Activated CD4-positive, alpha-beta T cell treated with anti-CD3 and anti-CD28 coated beads, Interleukin-2, amount 10 ng/mL, durations not matched to agents 24 days and 14 days (primary cell): ENCODE data around the gene TECTA. TPM values are rescaled to one million over a fixed set of nuclear protein-coding genes. Genes with fewer than 3 reads are reported as not detected.

Experiments used
- DNase-seq: peaks from one replicate; pipeline ENCODE4 v3.0.0; 2022
- H3K27ac Mint-ChIP-seq: one replicate; pipeline ENCODE4 v1.8.0; 2022; ENCODE audit warnings: mild to moderate bottlenecking, mixed read lengths
- H3K27me3 Mint-ChIP-seq: one replicate; pipeline ENCODE4 v1.8.0; 2022; ENCODE audit warnings: mixed read lengths
- H3K36me3 Mint-ChIP-seq: one replicate; pipeline ENCODE4 v1.8.0; 2022; ENCODE audit warnings: low read depth, mild to moderate bottlenecking, mixed read lengths
- H3K4me1 Mint-ChIP-seq: one replicate; pipeline ENCODE4 v1.8.0; 2021; ENCODE audit warnings: mixed read lengths
- H3K4me3 Mint-ChIP-seq: one replicate; pipeline ENCODE4 v1.8.0; 2022; ENCODE audit warnings: mild to moderate bottlenecking, moderate library complexity, mixed read lengths
- H3K9me3 Mint-ChIP-seq: one replicate; pipeline ENCODE4 v1.8.0; 2021; ENCODE audit warnings: mixed read lengths
- intact Hi-C: fragments of 100-400 bp; cut with micrococcal nuclease; formaldehyde crosslinking; loops from one replicate; pipeline ENCODE4 v1.15.1; 2023
- total RNA-seq: library from RNA; stranded (reverse); gene quantifications from 2 replicates; pipeline ENCODE4 v1.2.3, GENCODE V29; 2022

Gene TECTA
- total RNA-seq, 1 donor from 2014 or later = 0.09 TPM

- intact Hi-C loops = no loop called here
- Mint-ChIP-seq H3K27ac (no peak overlapping the region), H3K36me3 (peaks cover 29% of the 10 kb centered on the region), H3K9me3 (no peaks in the 10 kb centered on the region), H3K4me1 (peaks cover 2% of the 10 kb centered on the region), H3K4me3 (no peak overlapping the region), H3K27me3 (no peaks in the 10 kb centered on the region)
- no peak for DNase-seq
Measured at GRCh38 chr11:121070951-121071845, 29.8 kb upstream of the TECTA start.

GRCh38 chr11:121071846-121072450 lies 29.1 kb upstream of the TECTA start:
- H3K27me3 Mint-ChIP-seq = no peaks in the 10 kb centered on the region
- DNase-seq = no peak
- H3K9me3 Mint-ChIP-seq = no peaks in the 10 kb centered on the region
- peaks cover 28% of the 10 kb centered on the region for H3K36me3 Mint-ChIP-seq
- no peak overlapping the region for H3K27ac Mint-ChIP-seq
- no peak overlapping the region for H3K4me3 Mint-ChIP-seq
- H3K4me1 Mint-ChIP-seq = peaks cover 2% of the 10 kb centered on the region
- intact Hi-C loops = no loop called here

GRCh38 chr11:121081321-121081720 lies 19.7 kb upstream of the TECTA start:
- Mint-ChIP-seq H3K4me3 (no peak overlapping the region), H3K27me3 (no peaks in the 10 kb centered on the region)
- intact Hi-C loops = no loop called here

GRCh38 chr11:121082219-121082618 lies 18.8 kb upstream of the TECTA start:
- Mint-ChIP-seq H3K36me3 (peaks cover 7% of the 10 kb centered on the region), H3K27me3 (no peaks in the 10 kb centered on the region), H3K4me3 (no peak overlapping the region), H3K27ac (no peak overlapping the region), H3K4me1 (peaks cover 3% of the 10 kb centered on the region), H3K9me3 (no peaks in the 10 kb centered on the region)
- DNase-seq = no peak
- intact Hi-C loops = no loop called here

More at GRCh38 chr11:121081321-121081720, 19.7 kb upstream of the TECTA start:
- Mint-ChIP-seq H3K36me3 (peaks cover 4% of the 10 kb centered on the region), H3K27ac (no peak overlapping the region), H3K9me3 (no peaks in the 10 kb centered on the region), H3K4me1 (peaks cover 3% of the 10 kb centered on the region)
- no peak for DNase-seq

GRCh38 chr11:121082670-121083069 lies 18.4 kb upstream of the TECTA start:
- H3K4me3 Mint-ChIP-seq = no peak overlapping the region
- H3K4me1 Mint-ChIP-seq = peaks cover 3% of the 10 kb centered on the region
- H3K9me3 Mint-ChIP-seq = no peaks in the 10 kb centered on the region
- H3K36me3 Mint-ChIP-seq = peaks cover 8% of the 10 kb centered on the region
- DNase-seq = no peak
- intact Hi-C loops = no loop called here
- no peak overlapping the region for H3K27ac Mint-ChIP-seq
- H3K27me3 Mint-ChIP-seq = no peaks in the 10 kb centered on the region

GRCh38 chr11:121086866-121087265 lies 14.2 kb upstream of the TECTA start:
- Mint-ChIP-seq H3K27ac (no peak overlapping the region), H3K27me3 (no peaks in the 10 kb centered on the region), H3K9me3 (no peaks in the 10 kb centered on the region), H3K4me1 (no peaks in the 10 kb centered on the region), H3K4me3 (no peak overlapping the region), H3K36me3 (peaks cover 9% of the 10 kb centered on the region)
- intact Hi-C loops = no loop called here
- DNase-seq = no peak

- Mint-ChIP-seq H3K27ac (no peak overlapping the region), H3K4me3 (no peak overlapping the region), H3K27me3 (no peaks in the 10 kb centered on the region), H3K4me1 (no peaks in the 10 kb centered on the region), H3K36me3 (peaks cover 9% of the 10 kb centered on the region), H3K9me3 (no peaks in the 10 kb centered on the region)
- intact Hi-C loops = no loop called here
- DNase-seq = no peak
Measured at GRCh38 chr11:121089566-121089965, 11.5 kb upstream of the TECTA start.

GRCh38 chr11:121090145-121090721 lies 10.8 kb upstream of the TECTA start:
- intact Hi-C loops = no loop called here
- no peaks in the 10 kb centered on the region for H3K9me3 Mint-ChIP-seq
- H3K4me1 Mint-ChIP-seq = no peaks in the 10 kb centered on the region
- no peak overlapping the region for H3K4me3 Mint-ChIP-seq
- peaks cover 9% of the 10 kb centered on the region for H3K36me3 Mint-ChIP-seq
- H3K27ac Mint-ChIP-seq = no peak overlapping the region
- H3K27me3 Mint-ChIP-seq = no peaks in the 10 kb centered on the region
- no peak for DNase-seq

- Mint-ChIP-seq H3K27ac (no peak overlapping the region), H3K4me3 (no peak overlapping the region), H3K4me1 (no peaks in the 10 kb centered on the region), H3K27me3 (no peaks in the 10 kb centered on the region), H3K9me3 (peaks cover 3% of the 10 kb centered on the region), H3K36me3 (peaks cover 7% of the 10 kb centered on the region)
- DNase-seq = no peak
- intact Hi-C loops = no loop called here
Measured at GRCh38 chr11:121091492-121092152, 9.4 kb upstream of the TECTA start.

- Mint-ChIP-seq H3K4me1 (no peaks in the 10 kb centered on the region), H3K36me3 (no peaks in the 10 kb centered on the region), H3K27me3 (peaks cover 3% of the 10 kb centered on the region), H3K9me3 (peaks cover 3% of the 10 kb centered on the region), H3K27ac (no peak overlapping the region), H3K4me3 (no peak overlapping the region)
- DNase-seq = no peak
- intact Hi-C loops = no loop called here
Measured at GRCh38 chr11:121095561-121095960, 5.5 kb upstream of the TECTA start.

GRCh38 chr11:121099364-121099763 lies 1.7 kb upstream of the TECTA start:
- intact Hi-C loops = no loop called here
- no peak for DNase-seq
- H3K27ac Mint-ChIP-seq = no peak overlapping the region
- no peaks in the 10 kb centered on the region for H3K4me1 Mint-ChIP-seq
- H3K27me3 Mint-ChIP-seq = peaks cover 4% of the 10 kb centered on the region
- H3K36me3 Mint-ChIP-seq = no peaks in the 10 kb centered on the region
- no peak overlapping the region for H3K4me3 Mint-ChIP-seq
- peaks cover 3% of the 10 kb centered on the region for H3K9me3 Mint-ChIP-seq

GRCh38 chr11:121099885-121100284 lies 1.2 kb upstream of the TECTA start:
- H3K9me3 Mint-ChIP-seq = peaks cover 3% of the 10 kb centered on the region
- intact Hi-C loops = no loop called here
- H3K4me1 Mint-ChIP-seq = no peaks in the 10 kb centered on the region
- H3K36me3 Mint-ChIP-seq = no peaks in the 10 kb centered on the region
- no peak overlapping the region for H3K27ac Mint-ChIP-seq
- no peak overlapping the region for H3K4me3 Mint-ChIP-seq
- peaks cover 4% of the 10 kb centered on the region for H3K27me3 Mint-ChIP-seq
- DNase-seq = no peak

- intact Hi-C loops = no loop called here
- H3K36me3 Mint-ChIP-seq = no peaks in the 10 kb centered on the region
Measured at GRCh38 chr11:121104312-121104762, 3.3 kb downstream of the TECTA start.

GRCh38 chr11:121105063-121105480 lies 4.0 kb downstream of the TECTA start:
- no peak for DNase-seq
- no peak overlapping the region for H3K27ac Mint-ChIP-seq
- no peaks in the 10 kb centered on the region for H3K9me3 Mint-ChIP-seq
- H3K27me3 Mint-ChIP-seq = peaks cover 12% of the 10 kb centered on the region
- H3K36me3 Mint-ChIP-seq = no peaks in the 10 kb centered on the region
- H3K4me3 Mint-ChIP-seq = no peak overlapping the region
- H3K4me1 Mint-ChIP-seq = no peaks in the 10 kb centered on the region
- intact Hi-C loops = no loop called here

More at GRCh38 chr11:121104312-121104762, 3.3 kb downstream of the TECTA start:
- no peak overlapping the region for H3K4me3 Mint-ChIP-seq
- H3K9me3 Mint-ChIP-seq = no peaks in the 10 kb centered on the region
- DNase-seq = no peak
- no peaks in the 10 kb centered on the region for H3K4me1 Mint-ChIP-seq
- no peak overlapping the region for H3K27ac Mint-ChIP-seq
- peaks cover 6% of the 10 kb centered on the region for H3K27me3 Mint-ChIP-seq
